ENCODE results near the gene NUP42. TPM values are rescaled to one million over a fixed set of nuclear protein-coding genes. Genes with fewer than 3 reads are reported as not detected.
"Not testable (repeated sequence)": the region's sequence is repeated elsewhere in the genome, so short reads cannot be mapped to it uniquely, and the experiment has no call there.

Gene NUP42
- total and polyA plus RNA-seq, 2 donors (not counting 3 experiments of a cell fraction or from before 2014, with no cell fraction given): 31.5 to 38.6 TPM

- ChIA-PET CTCF (interaction anchor here (0.8 to 1.1 kb wide), 2 partner anchors 9 to 15 kb away, joined by 3 read pairs; no protein-coding TSS in a partner anchor), POLR2A (no interaction called here)
- no peak for DNase-seq (ENCODE audit: low read depth, low spot score)
- no peak for FAIRE-seq
- H3K27me3 ChIP-seq (ENCODE audit: control insufficient read depth in 2 of 2, insufficient read depth in 2 of 2, low read length in 2 of 2): no peaks in the 10 kb centered on the region
- H3K27ac ChIP-seq (ENCODE audit: insufficient read depth, low read depth, low read length): no peak overlapping the region
- peaks cover 5% of the 10 kb centered on the region for H4K20me1 ChIP-seq (replicated peaks; ENCODE audit: control insufficient read depth, extremely low read depth, insufficient read depth, low read length)
- H3K9ac ChIP-seq (replicated peaks; ENCODE audit: extremely low read depth, insufficient read depth, low read length): no peak overlapping the region
- H2AFZ ChIP-seq (ENCODE audit: low read depth, low read length): no peak overlapping the region
- dilution Hi-C loops (cut with MboI; ENCODE audit: extremely low pct_ligation_motif_present, low sequenced_read_pairs): no loop called here
- no peaks in the 10 kb centered on the region for H3K9me1 ChIP-seq (replicated peaks; ENCODE audit: control insufficient read depth, extremely low read depth, insufficient read depth, low read length)
- no peaks in the 10 kb centered on the region for H3K9me3 ChIP-seq (replicated peaks; ENCODE audit: control insufficient read depth, insufficient read depth, low read length)
- peaks cover 10 to 18% of the 10 kb centered on the region in 2 experiments for H3K36me3 ChIP-seq (ENCODE audit: control insufficient read depth in 2 of 2, extremely low read depth in 1 of 2, insufficient read depth in 2 of 2, low read length in 2 of 2)
- no peak overlapping the region for H3K4me3 ChIP-seq (replicated peaks in 1 of 3; ENCODE audit: insufficient read depth in 1 of 3, low read depth in 1 of 3, low read length in 3 of 3)
- intact Hi-C loops (cut with micrococcal nuclease): no loop called here
- no TSS peak for BruUV-seq (replicated peaks)
- no peaks in the 10 kb centered on the region for H3K4me1 ChIP-seq (ENCODE audit: control insufficient read depth, extremely low read depth, insufficient read depth, low read length)
- H3K79me2 ChIP-seq (ENCODE audit: control insufficient read depth, insufficient read depth, low read length): peaks cover 22% of the 10 kb centered on the region
- TF ChIP-seq MAX (IDR thresholded peaks at IDR 0.05; ENCODE audit: insufficient read depth, insufficient read length) (no peak), POLR2AphosphoS5 (IDR thresholded peaks at IDR 0.05; ENCODE audit: insufficient read depth, low read depth, low read length) (no peak), JUN (IDR thresholded peaks at IDR 0.05; ENCODE audit: borderline replicate concordance, insufficient read depth, insufficient read length, low read depth) (no peak), FOS (IDR thresholded peaks at IDR 0.05; ENCODE audit: borderline replicate concordance, insufficient read depth, low read length) (no peak), GATA2 (IDR thresholded peaks at IDR 0.05; ENCODE audit: insufficient read depth, insufficient read length, low read depth, low read length) (no peak), EZH2 (IDR thresholded peaks at IDR 0.05; ENCODE audit: borderline replicate concordance, low read depth, low read length, severe bottlenecking) (no peak), CTCF (IDR thresholded peaks at IDR 0.05; ENCODE audit: extremely low read depth in 1 of 2, insufficient read depth in 1 of 2, low read depth in 1 of 2, low read length in 2 of 2) (no peak), POLR2A (IDR thresholded peaks at IDR 0.05; ENCODE audit: low read depth, low read length) (no peak), MYC (IDR thresholded peaks at IDR 0.05; ENCODE audit: low read depth, low read length) (no peak)
- H3K4me2 ChIP-seq (ENCODE audit: insufficient read depth, low read length): no peak overlapping the region
Measured at GRCh38 chr7:23191022-23191421, 9.2 kb downstream of the NUP42 start.

DNA sequence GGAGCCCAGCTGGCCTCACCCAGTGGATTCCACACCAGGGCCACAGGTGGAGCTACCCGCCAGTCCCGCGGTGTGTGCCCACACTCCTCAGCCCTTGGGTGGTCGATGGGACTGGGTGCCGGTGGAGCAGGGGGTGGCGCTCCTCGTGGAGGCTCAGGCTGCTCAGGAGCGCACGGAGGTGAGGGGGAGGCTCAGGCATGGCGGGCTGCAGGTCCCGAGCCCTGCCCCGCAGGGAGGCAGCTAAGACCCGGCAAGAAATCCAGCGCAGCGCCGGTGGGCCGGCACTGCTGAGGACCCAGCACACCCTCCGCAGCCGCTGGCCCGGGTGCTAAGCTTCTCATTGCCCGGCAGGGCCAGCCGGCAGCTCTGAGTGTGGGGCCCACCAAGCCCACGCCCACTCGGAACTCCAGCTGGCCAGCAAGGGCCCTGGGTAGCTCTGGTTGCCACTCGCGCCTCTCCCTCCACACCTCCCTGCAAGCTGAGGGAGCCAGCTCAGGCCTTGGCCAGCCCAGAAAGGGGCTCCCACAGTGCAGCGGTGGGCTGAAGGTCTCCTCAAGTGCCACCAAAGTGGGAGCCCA, 11.9 kb downstream of the NUP42 start:
- H3K4me3 ChIP-seq (replicated peaks in 1 of 3; ENCODE audit: insufficient read depth in 1 of 3, low read depth in 1 of 3, low read length in 3 of 3); FAIRE-seq; H4K20me1 ChIP-seq (replicated peaks; ENCODE audit: control insufficient read depth, extremely low read depth, insufficient read depth, low read length); H3K36me3 ChIP-seq (ENCODE audit: control insufficient read depth in 2 of 2, extremely low read depth in 1 of 2, insufficient read depth in 2 of 2, low read length in 2 of 2); POLR2A ChIA-PET; H3K4me2 ChIP-seq (ENCODE audit: insufficient read depth, low read length); DNase-seq (ENCODE audit: low read depth, low spot score); intact Hi-C loops (cut with micrococcal nuclease); BruUV-seq (replicated peaks); H3K9me3 ChIP-seq (replicated peaks; ENCODE audit: control insufficient read depth, insufficient read depth, low read length); H3K9me1 ChIP-seq (replicated peaks; ENCODE audit: control insufficient read depth, extremely low read depth, insufficient read depth, low read length); H3K27ac ChIP-seq (ENCODE audit: insufficient read depth, low read depth, low read length); H2AFZ ChIP-seq (ENCODE audit: low read depth, low read length); H3K79me2 ChIP-seq (ENCODE audit: control insufficient read depth, insufficient read depth, low read length); H3K27me3 ChIP-seq (ENCODE audit: control insufficient read depth in 2 of 2, insufficient read depth in 2 of 2, low read length in 2 of 2); H3K4me1 ChIP-seq (ENCODE audit: control insufficient read depth, extremely low read depth, insufficient read depth, low read length); H3K9ac ChIP-seq (replicated peaks; ENCODE audit: extremely low read depth, insufficient read depth, low read length); dilution Hi-C loops (cut with MboI; ENCODE audit: extremely low pct_ligation_motif_present, low sequenced_read_pairs): not testable (repeated sequence)
- CTCF ChIA-PET: interaction anchor here (1.3 to 2.1 kb wide), 4 partner anchors 9 to 88 kb away, joined by 3 to 7 read pairs (median 5); partner anchors contain the start of gene KLHL7

Measured in endothelial cell of umbilical vein (primary cell).